Panc1 (cell line): Measurements from ENCODE around the gene CIAPIN1. TPM values are rescaled to one million over a fixed set of nuclear protein-coding genes. Genes with fewer than 3 reads are reported as not detected.
A peak's percentile ranks its signal among the peaks of the same experiment; 100 is the strongest.

Source experiments
- ATAC-seq: fragments of 200-7000 bp; cut with Tn5 transposase; 2 replicates; pipeline ENCODE4 v1.9.1; 2020; ENCODE audit warnings: mild to moderate bottlenecking, moderate library complexity
- BruUV-seq: library from RNA; stranded (reverse); fragments of 400-500 nt; replicated peaks from 2 replicates; lab custom pipeline; 2021; lab: Mats Ljungman, UMichigan
- CTCF ChIA-PET: fragments of 300-600 bp; sonication (Branson Sonifier 250); formaldehyde crosslinking; loops from one replicate; lab custom pipeline; 2022; ENCODE audit warnings: antibody characterized with exemption; lab: Charles Lee
- POLR2A ChIA-PET: fragments of 300-600 bp; sonication (Branson Sonifier 250); formaldehyde crosslinking; loops from one replicate; lab custom pipeline; 2022; ENCODE audit warnings: antibody characterized with exemption; lab: Charles Lee
- DNase-seq: peaks from one replicate; pipeline ENCODE4 v3.0.0-alpha.2; 2010; ENCODE audit warnings: low read depth, low spot score
- H3K27ac ChIP-seq: 2 replicates; pipeline ENCODE4 v1.5.1; 2011; ENCODE audit warnings: mild to moderate bottlenecking, low read length, inconsistent platforms
- H3K27me3 ChIP-seq: fragments of 200-500 bp; sonication (Bioruptor generic); 2 replicates; pipeline ENCODE4 v1.6.0; 2014; ENCODE audit warnings: low read length, inconsistent platforms; ENCODE audit not compliant: control insufficient read depth, insufficient read depth
- H3K36me3 ChIP-seq: fragments of 200-500 bp; sonication (Bioruptor generic); 2 replicates; pipeline ENCODE4 v1.5.1; 2014; ENCODE audit warnings: inconsistent platforms, mild to moderate bottlenecking, low read length, moderate library complexity; ENCODE audit not compliant: control insufficient read depth, insufficient read depth
- H3K4me1 ChIP-seq: 2 replicates; pipeline ENCODE4 v1.5.1; 2011; ENCODE audit warnings: inconsistent platforms, mild to moderate bottlenecking, low read length, moderate library complexity; ENCODE audit not compliant: control insufficient read depth, insufficient read depth
- H3K4me3 ChIP-seq, 2 experiments: 2 replicates each; pipeline ENCODE4 v1.5.1; 2011 to 2012; ENCODE audit warnings: low read depth in 2 of 2, low read length in 2 of 2, mild to moderate bottlenecking in 2 of 2, inconsistent platforms in 1 of 2, moderate library complexity in 1 of 2
- H3K9me3 ChIP-seq: fragments of 200-500 bp; sonication (Bioruptor generic); 2 replicates; pipeline ENCODE4 v1.5.1; 2014; ENCODE audit warnings: low read depth, mild to moderate bottlenecking, inconsistent platforms, low read length, moderate library complexity; ENCODE audit not compliant: control insufficient read depth, insufficient read depth
- POLR2AphosphoS5 ChIP-seq: IDR thresholded peaks from 2 replicates; pipeline ENCODE4 v1.6.1; 2012; ENCODE audit warnings: mild to moderate bottlenecking, low read depth, low read length, moderate library complexity
- SIN3A ChIP-seq: IDR thresholded peaks from 2 replicates; pipeline ENCODE4 v1.6.1; 2012; ENCODE audit warnings: low read depth, mild to moderate bottlenecking, low read length, moderate library complexity, borderline replicate concordance; ENCODE audit not compliant: insufficient read depth
- TCF7L2 ChIP-seq: IDR thresholded peaks from 2 replicates; pipeline ENCODE4 v1.6.1; 2011; ENCODE audit warnings: mild to moderate bottlenecking, low read depth, low read length, inconsistent platforms
- in situ Hi-C: cut with HindIII; loops from 2 replicates; pipeline ENCODE4 v1.10.0; 2016; ENCODE audit warnings: low sequenced_read_pairs, low pct_unique_long_range_greater_than_20kb
- intact Hi-C: fragments of 100-400 bp; cut with micrococcal nuclease; formaldehyde crosslinking; loops from one replicate; pipeline ENCODE4 v1.10.0; 2022; ENCODE audit not compliant: unreplicated experiment
- total RNA-seq: library from RNA; stranded (reverse); gene quantifications from one replicate; pipeline ENCODE4 v1.2.1, GENCODE V29; 2021; ENCODE audit not compliant: unreplicated experiment
- TF ChIP-seq, protein P1 (sequence below), 2 experiments: IDR thresholded peaks; 2 replicates each; pipeline ENCODE4 v1.6.1; 2011 to 2012; ENCODE audit warnings: low read depth in 2 of 2, control low read depth in 1 of 2, low read length in 1 of 2, mild to moderate bottlenecking in 1 of 2, moderate library complexity in 1 of 2; ENCODE audit not compliant: insufficient read depth in 1 of 2
- TF ChIP-seq, protein P2 (sequence below): fragments of 450-650 bp; IDR thresholded peaks from 2 replicates; pipeline ENCODE4 v1.5.1; 2017; ENCODE audit warnings: mild to moderate bottlenecking

The CIAPIN1 gene
- total RNA-seq, 1 experiment from 2014 or later, result 64.0 TPM

GRCh38 chr16:57489229-57489628 is 42.0 kb upstream of the CIAPIN1 start:
- CTCF ChIA-PET, result interaction anchor here (0.6 kb wide), 1 partner anchor 13 kb away, joined by 6 read pairs; no protein-coding TSS in a partner anchor
- TF ChIP-seq SIN3A, result no peak
- no peak for TF ChIP-seq TCF7L2
- TF ChIP-seq, protein P1, sequence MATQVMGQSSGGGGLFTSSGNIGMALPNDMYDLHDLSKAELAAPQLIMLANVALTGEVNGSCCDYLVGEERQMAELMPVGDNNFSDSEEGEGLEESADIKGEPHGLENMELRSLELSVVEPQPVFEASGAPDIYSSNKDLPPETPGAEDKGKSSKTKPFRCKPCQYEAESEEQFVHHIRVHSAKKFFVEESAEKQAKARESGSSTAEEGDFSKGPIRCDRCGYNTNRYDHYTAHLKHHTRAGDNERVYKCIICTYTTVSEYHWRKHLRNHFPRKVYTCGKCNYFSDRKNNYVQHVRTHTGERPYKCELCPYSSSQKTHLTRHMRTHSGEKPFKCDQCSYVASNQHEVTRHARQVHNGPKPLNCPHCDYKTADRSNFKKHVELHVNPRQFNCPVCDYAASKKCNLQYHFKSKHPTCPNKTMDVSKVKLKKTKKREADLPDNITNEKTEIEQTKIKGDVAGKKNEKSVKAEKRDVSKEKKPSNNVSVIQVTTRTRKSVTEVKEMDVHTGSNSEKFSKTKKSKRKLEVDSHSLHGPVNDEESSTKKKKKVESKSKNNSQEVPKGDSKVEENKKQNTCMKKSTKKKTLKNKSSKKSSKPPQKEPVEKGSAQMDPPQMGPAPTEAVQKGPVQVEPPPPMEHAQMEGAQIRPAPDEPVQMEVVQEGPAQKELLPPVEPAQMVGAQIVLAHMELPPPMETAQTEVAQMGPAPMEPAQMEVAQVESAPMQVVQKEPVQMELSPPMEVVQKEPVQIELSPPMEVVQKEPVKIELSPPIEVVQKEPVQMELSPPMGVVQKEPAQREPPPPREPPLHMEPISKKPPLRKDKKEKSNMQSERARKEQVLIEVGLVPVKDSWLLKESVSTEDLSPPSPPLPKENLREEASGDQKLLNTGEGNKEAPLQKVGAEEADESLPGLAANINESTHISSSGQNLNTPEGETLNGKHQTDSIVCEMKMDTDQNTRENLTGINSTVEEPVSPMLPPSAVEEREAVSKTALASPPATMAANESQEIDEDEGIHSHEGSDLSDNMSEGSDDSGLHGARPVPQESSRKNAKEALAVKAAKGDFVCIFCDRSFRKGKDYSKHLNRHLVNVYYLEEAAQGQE (IDR thresholded peaks at IDR 0.05; ENCODE audit: insufficient read depth in 1 of 2, low read depth in 2 of 2, low read length in 1 of 2), result no peak
- TF ChIP-seq, protein P2, sequence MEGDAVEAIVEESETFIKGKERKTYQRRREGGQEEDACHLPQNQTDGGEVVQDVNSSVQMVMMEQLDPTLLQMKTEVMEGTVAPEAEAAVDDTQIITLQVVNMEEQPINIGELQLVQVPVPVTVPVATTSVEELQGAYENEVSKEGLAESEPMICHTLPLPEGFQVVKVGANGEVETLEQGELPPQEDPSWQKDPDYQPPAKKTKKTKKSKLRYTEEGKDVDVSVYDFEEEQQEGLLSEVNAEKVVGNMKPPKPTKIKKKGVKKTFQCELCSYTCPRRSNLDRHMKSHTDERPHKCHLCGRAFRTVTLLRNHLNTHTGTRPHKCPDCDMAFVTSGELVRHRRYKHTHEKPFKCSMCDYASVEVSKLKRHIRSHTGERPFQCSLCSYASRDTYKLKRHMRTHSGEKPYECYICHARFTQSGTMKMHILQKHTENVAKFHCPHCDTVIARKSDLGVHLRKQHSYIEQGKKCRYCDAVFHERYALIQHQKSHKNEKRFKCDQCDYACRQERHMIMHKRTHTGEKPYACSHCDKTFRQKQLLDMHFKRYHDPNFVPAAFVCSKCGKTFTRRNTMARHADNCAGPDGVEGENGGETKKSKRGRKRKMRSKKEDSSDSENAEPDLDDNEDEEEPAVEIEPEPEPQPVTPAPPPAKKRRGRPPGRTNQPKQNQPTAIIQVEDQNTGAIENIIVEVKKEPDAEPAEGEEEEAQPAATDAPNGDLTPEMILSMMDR, result no peak
- TF ChIP-seq POLR2AphosphoS5, result no peak
- H3K9me3 ChIP-seq, result no peaks in the 10 kb centered on the region
- DNase-seq (no peak), ATAC-seq (no peak)
- H3K36me3 ChIP-seq, result no peaks in the 10 kb centered on the region
- H3K27me3 ChIP-seq, result no peaks in the 10 kb centered on the region
- intact Hi-C loops (no loop called here), in situ Hi-C loops (no loop called here)
- BruUV-seq, result no TSS peak
- H3K4me3 ChIP-seq, result no peak overlapping the region
- POLR2A ChIA-PET, result no interaction called here
- H3K27ac ChIP-seq, result no peak overlapping the region
- H3K4me1 ChIP-seq, result no peaks in the 10 kb centered on the region

GRCh38 chr16:57486858-57487834 is 40.0 kb upstream of the CIAPIN1 start:
- in situ Hi-C loops, result no loop called here

More at GRCh38 chr16:57486858-57487834, 40.0 kb upstream of the CIAPIN1 start:
- no peaks in the 10 kb centered on the region for H3K27me3 ChIP-seq
- ChIA-PET POLR2A (no interaction called here), CTCF (interaction anchor here (0.6 kb wide), 2 partner anchors 9 to 155 kb away, joined by 4 to 5 read pairs; no protein-coding TSS in a partner anchor)
- H3K4me1 ChIP-seq, result no peaks in the 10 kb centered on the region
- BruUV-seq, result no TSS peak
- no peaks in the 10 kb centered on the region for H3K9me3 ChIP-seq
- TF ChIP-seq SIN3A (no peak), TCF7L2 (no peak), POLR2AphosphoS5 (no peak)
- TF ChIP-seq, protein P2, result no peak
- TF ChIP-seq, protein P1 (IDR thresholded peaks at IDR 0.05; ENCODE audit: insufficient read depth in 1 of 2, low read depth in 2 of 2, low read length in 1 of 2), result no peak
- ATAC-seq (peak; percentile 12; the same call in 1 of the 2 replicates), DNase-seq (no peak)
- peak overlapping the region in 1 of 2 experiments; percentile 52; a peak in 3 of 4 replicates for H3K4me3 ChIP-seq
- H3K36me3 ChIP-seq, result no peaks in the 10 kb centered on the region
- intact Hi-C loops, result no loop called here
- H3K27ac ChIP-seq, result no peak overlapping the region
